Sigmoid colon (tissue), 4 donors: Measurements from ENCODE around the gene DNAH6.

Experiments
- EP300 ChIP-seq, 4 donors: sonication (generic); formaldehyde crosslinking; IDR thresholded peaks; one replicate each; pipeline ENCODE4 v1.6.1; 2017; ENCODE audit warnings: antibody characterized with exemption in 4 of 4
- POLR2A ChIP-seq, 2 donors: fragments of 450-650 bp; IDR thresholded peaks; one replicate each; pipeline ENCODE4 v1.6.1; 2016; ENCODE audit warnings: antibody characterized with exemption in 2 of 2, mild to moderate bottlenecking in 2 of 2, moderate library complexity in 2 of 2
- POLR2AphosphoS5 ChIP-seq, 4 donors: sonication (generic); formaldehyde crosslinking; IDR thresholded peaks; one replicate each; pipeline ENCODE4 v1.6.1; 2017; ENCODE audit warnings: antibody characterized with exemption in 4 of 4
- TF ChIP-seq, protein P1 (sequence below), 4 experiments: fragments of 450-650 bp in 3 of 4; fragments of 200-600 bp in 1 of 4; IDR thresholded peaks; one replicate each; pipeline ENCODE4 v1.5.1; 2016 to 2019; ENCODE audit warnings: antibody characterized with exemption in 4 of 4, mild to moderate bottlenecking in 3 of 4, moderate library complexity in 2 of 4

GRCh38 chr2:84697895-84698294, 181.6 kb downstream of the DNAH6 start:
- TF ChIP-seq, protein P1, sequence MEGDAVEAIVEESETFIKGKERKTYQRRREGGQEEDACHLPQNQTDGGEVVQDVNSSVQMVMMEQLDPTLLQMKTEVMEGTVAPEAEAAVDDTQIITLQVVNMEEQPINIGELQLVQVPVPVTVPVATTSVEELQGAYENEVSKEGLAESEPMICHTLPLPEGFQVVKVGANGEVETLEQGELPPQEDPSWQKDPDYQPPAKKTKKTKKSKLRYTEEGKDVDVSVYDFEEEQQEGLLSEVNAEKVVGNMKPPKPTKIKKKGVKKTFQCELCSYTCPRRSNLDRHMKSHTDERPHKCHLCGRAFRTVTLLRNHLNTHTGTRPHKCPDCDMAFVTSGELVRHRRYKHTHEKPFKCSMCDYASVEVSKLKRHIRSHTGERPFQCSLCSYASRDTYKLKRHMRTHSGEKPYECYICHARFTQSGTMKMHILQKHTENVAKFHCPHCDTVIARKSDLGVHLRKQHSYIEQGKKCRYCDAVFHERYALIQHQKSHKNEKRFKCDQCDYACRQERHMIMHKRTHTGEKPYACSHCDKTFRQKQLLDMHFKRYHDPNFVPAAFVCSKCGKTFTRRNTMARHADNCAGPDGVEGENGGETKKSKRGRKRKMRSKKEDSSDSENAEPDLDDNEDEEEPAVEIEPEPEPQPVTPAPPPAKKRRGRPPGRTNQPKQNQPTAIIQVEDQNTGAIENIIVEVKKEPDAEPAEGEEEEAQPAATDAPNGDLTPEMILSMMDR (IDR thresholded peaks at IDR 0.05): no peak
- TF ChIP-seq POLR2AphosphoS5 (IDR thresholded peaks at IDR 0.05) (no peak), POLR2A (IDR thresholded peaks at IDR 0.05) (no peak), EP300 (IDR thresholded peaks at IDR 0.05) (no peak)
